H54 (cell line): ENCODE measurements around the gene ZNF618.

Experiments
- DNase-seq: peaks from one replicate; pipeline ENCODE4 v3.0.0; 2011; ENCODE audit warnings: low spot score, mixed read lengths; ENCODE audit not compliant: insufficient read length
- FAIRE-seq: peaks from 3 replicates; lab custom pipeline; 2011; peaks lifted over from hg19 to GRCh38; lab: Jason Lieb, UNC
- POLR2A ChIP-seq: IDR thresholded peaks from 2 replicates; pipeline ENCODE4 v1.6.1; 2011; ENCODE audit warnings: low read depth, mild to moderate bottlenecking, low read length

The ZNF618 gene

GRCh38 chr9:114070188-114071103, 194.3 kb downstream of the ZNF618 start:
- FAIRE-seq (no peak), DNase-seq (no peak)
- no peak for TF ChIP-seq POLR2A

GRCh38 chr9:114071197-114071795, 195.2 kb downstream of the ZNF618 start:
- DNase-seq (no peak), FAIRE-seq (no peak)
- TF ChIP-seq POLR2A, result no peak

GRCh38 chr9:114072184-114073140, 196.4 kb downstream of the ZNF618 start:
- TF ChIP-seq POLR2A, result no peak
- FAIRE-seq (no peak), DNase-seq (no peak)

- no peak for FAIRE-seq
These were observed 199.5 kb downstream of the ZNF618 start for GRCh38 chr9:114075602-114076001.

GRCh38 chr9:114076237-114077161, 200.4 kb downstream of the ZNF618 start:
- FAIRE-seq (no peak), DNase-seq (no peak)
- TF ChIP-seq POLR2A, result no peak

More at GRCh38 chr9:114075602-114076001, 199.5 kb downstream of the ZNF618 start:
- no peak for DNase-seq
- no peak for TF ChIP-seq POLR2A

- DNase-seq (no peak), FAIRE-seq (no peak)
- no peak for TF ChIP-seq POLR2A
These were observed 201.2 kb downstream of the ZNF618 start for GRCh38 chr9:114077162-114077837.

GRCh38 chr9:114078021-114078780, 202.1 kb downstream of the ZNF618 start, which contains the start of gene AMBP:
Gene AMBP, minus strand, starts transcription at chr9:114078300. Its CDS starts 91 bp downstream, at chr9:114078209.
- no peak for TF ChIP-seq POLR2A
- no peak for DNase-seq
- no peak for FAIRE-seq

GRCh38 chr9:114078781-114079156, 202.7 kb downstream of the ZNF618 start:
- TF ChIP-seq POLR2A, result no peak
- FAIRE-seq, result no peak
- DNase-seq, result no peak

GRCh38 chr9:114080195-114080772, 204.2 kb downstream of the ZNF618 start:
- TF ChIP-seq POLR2A, result no peak
- FAIRE-seq (no peak), DNase-seq (no peak)

- DNase-seq, result no peak
- FAIRE-seq, result no peak
- no peak for TF ChIP-seq POLR2A
These were observed 204.8 kb downstream of the ZNF618 start for GRCh38 chr9:114080773-114081440.
